T-cell (primary cell): ENCODE measurements around the gene CELF2. TPM values are rescaled to one million over a fixed set of nuclear protein-coding genes. Genes with fewer than 3 reads are reported as not detected.

Experiments used
- ATAC-seq, 4 experiments: fragments of 200-7000 bp in 3 of 4; fragments of 150-1000 bp in 1 of 4; cut with Tn5 transposase; replicated peaks in 1 of 4; 1 replicate in 3 of 4; 2 replicates in 1 of 4; pipeline ENCODE4 v1.10.0; 2021; ENCODE audit warnings: moderate library complexity in 3 of 4, mild to moderate bottlenecking in 2 of 4, moderate number of reproducible peaks in 1 of 4
- CTCF ChIA-PET, 2 donors: fragments of 300-600 bp; sonication (Branson Sonifier 250); formaldehyde crosslinking; loops; one replicate each; lab custom pipeline; 2022; ENCODE audit warnings: antibody characterized with exemption in 2 of 2; lab: Charles Lee
- POLR2A ChIA-PET, 2 donors: fragments of 300-600 bp; sonication (Branson Sonifier 250); formaldehyde crosslinking; loops; one replicate each; lab custom pipeline; 2022; ENCODE audit warnings: antibody characterized with exemption in 2 of 2; lab: Charles Lee
- DNase-seq, 35 experiments: peaks; one replicate each; pipeline versions ENCODE4 v3.0.0 to v3.0.0-alpha.2; 2013 to 2023
- H3K27ac ChIP-seq: one replicate; pipeline ENCODE4 v1.5.1; 2013; ENCODE audit warnings: low read length
- H3K27me3 ChIP-seq, 2 experiments: replicated peaks in 1 of 2; 1 replicate in 1 of 2; 2 replicates in 1 of 2; pipeline versions ENCODE4 v1.6.1 to v1.7.0; 2013; ENCODE audit warnings: low read length in 1 of 2, mixed read lengths in 1 of 2; ENCODE audit not compliant: control insufficient read depth in 2 of 2, insufficient read depth in 2 of 2; ENCODE audit errors: extremely low read depth in 1 of 2
- H3K36me3 ChIP-seq, 2 donors: 1 replicate in 1 of 2; 2 replicates in 1 of 2; pipeline versions ENCODE4 v1.6.1 to v1.7.0; 2013; ENCODE audit warnings: low read length in 1 of 2; ENCODE audit not compliant: control insufficient read depth in 2 of 2, insufficient read depth in 1 of 2; ENCODE audit errors: extremely low read depth in 1 of 2
- H3K4me1 ChIP-seq, 2 experiments: 1 replicate in 1 of 2; 2 replicates in 1 of 2; pipeline versions ENCODE4 v1.6.1 to v1.7.0; 2013; ENCODE audit warnings: low read length in 2 of 2, mixed read lengths in 1 of 2; ENCODE audit not compliant: insufficient read depth in 2 of 2, control insufficient read depth in 1 of 2; ENCODE audit errors: extremely low read depth in 1 of 2
- H3K4me3 ChIP-seq, 2 donors: 1 replicate in 1 of 2; 2 replicates in 1 of 2; pipeline versions ENCODE4 v1.5.1 to v1.7.0; 2013; ENCODE audit warnings: mild to moderate bottlenecking in 2 of 2, low read length in 1 of 2, moderate library complexity in 1 of 2; ENCODE audit not compliant: control insufficient read depth in 1 of 2; ENCODE audit errors: extremely low read depth in 1 of 2
- H3K9me3 ChIP-seq: 2 replicates; pipeline ENCODE4 v1.7.0; 2013
- H3K27ac Mint-ChIP-seq, 2 donors: one replicate each; pipeline ENCODE4 v1.8.0; 2020 to 2021; ENCODE audit warnings: mild to moderate bottlenecking in 2 of 2, mixed read lengths in 2 of 2
- H3K27me3 Mint-ChIP-seq, 2 donors: one replicate each; pipeline ENCODE4 v1.8.0; 2021 to 2022; ENCODE audit warnings: mixed read lengths in 2 of 2
- H3K36me3 Mint-ChIP-seq: one replicate; pipeline ENCODE4 v1.8.0; 2021; ENCODE audit warnings: mixed read lengths
- H3K4me1 Mint-ChIP-seq, 3 donors: one replicate each; pipeline ENCODE4 v1.8.0; 2020 to 2022; ENCODE audit warnings: mixed read lengths in 3 of 3, mild to moderate bottlenecking in 1 of 3
- H3K4me3 Mint-ChIP-seq, 3 donors: one replicate each; pipeline ENCODE4 v1.8.0; 2020 to 2022; ENCODE audit warnings: mild to moderate bottlenecking in 3 of 3, mixed read lengths in 3 of 3, moderate library complexity in 3 of 3
- H3K9me3 Mint-ChIP-seq, 3 donors: one replicate each; pipeline ENCODE4 v1.8.0; 2020 to 2022; ENCODE audit warnings: mixed read lengths in 3 of 3
- WGBS: methylation state at CpG from one replicate; pipeline ENCODE4 v1.1.5; 2013; ENCODE audit warnings: missing lambda C conversion rate; ENCODE audit not compliant: insufficient coverage; 5-methylcytosine and 5-hydroxymethylcytosine counted together
- total RNA-seq, 35 experiments: library from RNA in 6 of 35; stranded (reverse) in 6 of 35; fragments of 120-200 nt in 1 of 35; gene quantifications; one replicate each; pipeline versions ENCODE4 v1.2.1 to v1.2.4 and lab custom pipeline; 2013 to 2026

Gene CELF2
- total RNA-seq, 5 donors from 2014 or later (not counting 1 experiment from before 2014, with no cell fraction given): 149 to 225 (median 166) TPM

DNA sequence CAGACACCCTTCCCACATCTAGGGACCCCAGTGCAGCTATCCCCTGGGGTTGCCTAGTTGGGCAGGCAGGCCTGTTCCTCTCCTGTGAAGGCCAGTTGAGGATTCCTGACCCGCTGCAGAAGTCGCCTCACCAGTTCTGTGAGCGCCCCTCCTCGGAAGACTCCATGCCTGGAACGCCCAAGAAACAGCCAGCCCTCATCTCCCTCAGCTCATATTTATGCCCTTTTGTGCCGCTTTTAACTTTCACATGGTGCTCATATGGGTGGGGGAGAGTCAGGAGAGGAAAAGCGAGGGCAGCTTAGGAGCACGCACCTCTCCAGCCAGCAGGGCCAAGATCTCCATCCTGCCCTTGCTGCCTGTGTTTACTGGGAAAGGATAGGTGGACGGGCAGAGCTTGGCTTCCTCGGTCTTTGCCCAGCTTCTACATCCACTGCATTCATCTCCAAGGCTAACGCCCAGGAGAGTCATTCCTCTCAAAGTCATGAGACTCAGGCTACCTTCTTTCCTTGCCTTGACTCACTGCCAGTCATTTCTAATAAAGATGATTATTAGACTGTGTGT is 307.2 kb downstream of the CELF2 start:
- POLR2A ChIA-PET: interaction anchor here (0.5 to 0.6 kb wide), 3 partner anchors 76 to 261 kb away, joined by 4 to 15 read pairs (median 7); no protein-coding TSS in a partner anchor
- ATAC-seq (no peak), DNase-seq (no peak)
- WGBS: 100% methylated on average over 1 of the region's 11 CpGs
- Histone ChIP-seq H3K9me3 (no peaks in the 10 kb centered on the region), H3K4me3 (no peak overlapping the region), H3K36me3 (peaks cover 20 to 96% of the 10 kb centered on the region in 2 donors), H3K27me3 (no peaks in the 10 kb centered on the region), H3K4me1 (peaks cover 0 to 22% of the 10 kb centered on the region in 2 experiments), H3K27ac (no peak overlapping the region)
- Mint-ChIP-seq H3K9me3 (no peaks in the 10 kb centered on the region), H3K4me3 (no peak overlapping the region), H3K27me3 (no peaks in the 10 kb centered on the region), H3K36me3 (peaks cover 79% of the 10 kb centered on the region), H3K27ac (peak overlapping the region; percentile 39 to 53), H3K4me1 (peaks cover 33 to 55% (median 43%) of the 10 kb centered on the region in 3 donors)
- CTCF ChIA-PET: no interaction called here

GRCh38 chr10:11325817-11326216 is 308.1 kb downstream of the CELF2 start:
- no peak for DNase-seq
- Histone ChIP-seq H3K27ac (no peak overlapping the region), H3K36me3 (peaks cover 14 to 96% of the 10 kb centered on the region in 2 donors), H3K27me3 (no peaks in the 10 kb centered on the region), H3K9me3 (no peaks in the 10 kb centered on the region), H3K4me3 (no peak overlapping the region), H3K4me1 (peaks cover 0 to 12% of the 10 kb centered on the region in 2 experiments)
- ATAC-seq: no peak
- Mint-ChIP-seq H3K27ac (peak overlapping the region; percentile 35 to 37), H3K4me3 (no peak overlapping the region), H3K9me3 (no peaks in the 10 kb centered on the region), H3K27me3 (no peaks in the 10 kb centered on the region), H3K36me3 (peaks cover 76% of the 10 kb centered on the region), H3K4me1 (peaks cover 30 to 55% (median 43%) of the 10 kb centered on the region in 3 donors)
- CTCF ChIA-PET: interaction anchor here in 1 of 2 donors (0.7 kb wide), 1 partner anchor 16 kb away, joined by 3 read pairs; no protein-coding TSS in a partner anchor
- POLR2A ChIA-PET: interaction anchor here in 1 of 2 donors (0.5 kb wide), 1 partner anchor 177 kb away, joined by 4 read pairs; no protein-coding TSS in a partner anchor
- no CpG with 5 or more reads among the region's 2 CpGs for WGBS

DNA sequence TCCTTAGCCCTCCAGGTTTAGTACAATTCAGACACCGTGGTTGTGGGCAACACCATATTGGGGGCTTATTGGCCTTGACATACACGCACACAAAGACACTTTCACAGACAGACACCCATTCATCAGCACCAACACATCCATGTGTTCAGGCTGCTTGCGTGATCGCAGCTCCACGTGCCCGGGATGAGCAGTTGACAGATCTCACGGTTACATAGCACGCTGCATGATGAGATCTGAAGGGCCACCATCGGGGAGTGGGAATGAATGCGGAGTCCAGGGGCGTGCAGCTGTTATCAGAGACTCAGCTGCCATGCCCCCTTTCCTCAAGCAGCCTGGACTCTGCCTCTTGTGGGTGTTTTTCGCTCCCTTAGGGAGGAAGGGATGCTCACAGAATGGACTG is 308.6 kb downstream of the CELF2 start:
- DNase-seq (no peak), ATAC-seq (no peak)
- Mint-ChIP-seq H3K27me3 (no peaks in the 10 kb centered on the region), H3K4me1 (peaks cover 26 to 51% (median 39%) of the 10 kb centered on the region in 3 donors), H3K9me3 (no peaks in the 10 kb centered on the region), H3K36me3 (peaks cover 72% of the 10 kb centered on the region), H3K27ac (peak overlapping the region; percentile 66 to 77), H3K4me3 (no peak overlapping the region)
- Histone ChIP-seq H3K4me3 (no peak overlapping the region), H3K9me3 (no peaks in the 10 kb centered on the region), H3K4me1 (peaks cover 0 to 8% of the 10 kb centered on the region in 2 experiments), H3K36me3 (peaks cover 14 to 93% of the 10 kb centered on the region in 2 donors), H3K27ac (no peak overlapping the region), H3K27me3 (no peaks in the 10 kb centered on the region)
- ChIA-PET CTCF (interaction anchor here in 1 of 2 donors (0.7 kb wide), 1 partner anchor 17 kb away, joined by 3 read pairs; no protein-coding TSS in a partner anchor), POLR2A (interaction anchor here in 1 of 2 donors (0.6 kb wide), 1 partner anchor 323 kb away, joined by 3 read pairs; no protein-coding TSS in a partner anchor)
- WGBS: 100% methylated on average over 5 of the region's 12 CpGs

DNA sequence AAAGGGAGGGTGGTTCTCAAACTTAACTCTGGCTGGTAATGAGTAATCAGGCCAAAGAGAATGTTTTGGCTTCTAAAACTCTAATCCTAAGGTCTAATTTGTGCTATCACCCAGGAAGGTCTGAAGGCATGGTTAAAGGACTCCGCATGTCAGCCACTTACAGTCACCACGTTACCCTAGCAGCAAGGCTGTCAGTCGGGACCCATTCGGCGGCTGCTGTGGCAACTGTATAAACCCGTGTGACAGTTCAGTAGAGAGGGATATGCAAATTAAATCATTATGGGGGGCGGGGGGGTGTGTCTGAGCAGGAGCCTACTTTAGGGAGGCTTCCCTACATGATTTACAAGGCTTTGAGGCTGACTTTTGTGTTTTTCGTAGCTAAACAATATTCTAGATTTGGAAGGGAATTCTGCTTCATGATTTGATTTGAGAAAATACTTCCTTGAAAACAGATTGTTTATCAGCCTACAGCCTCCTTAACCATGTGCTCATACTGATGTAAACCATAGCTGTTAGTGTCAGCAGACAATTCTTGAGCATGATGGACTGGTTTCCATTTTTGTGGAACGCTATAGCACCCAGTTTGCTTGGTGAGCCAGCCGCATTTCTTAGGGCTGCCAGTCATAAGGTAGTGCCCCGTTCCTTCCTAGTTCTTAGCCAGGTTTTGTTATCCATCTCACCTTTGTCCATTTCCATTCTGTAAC is 309.4 kb downstream of the CELF2 start:
- H3K9me3 ChIP-seq: no peaks in the 10 kb centered on the region
- H3K27ac ChIP-seq: no peak overlapping the region
- H3K27me3 ChIP-seq: no peaks in the 10 kb centered on the region
- CTCF ChIA-PET: interaction anchor here in 1 of 2 donors (0.6 kb wide), 1 partner anchor 270 kb away, joined by 5 read pairs; no protein-coding TSS in a partner anchor
- no peak overlapping the region for H3K4me3 ChIP-seq
- POLR2A ChIA-PET: interaction anchor here in 1 of 2 donors (1.2 kb wide), 1 partner anchor 10 kb away, joined by 3 read pairs; no protein-coding TSS in a partner anchor
- peaks cover 25 to 50% (median 37%) of the 10 kb centered on the region in 3 donors for H3K4me1 Mint-ChIP-seq
- peaks cover 0 to 8% of the 10 kb centered on the region in 2 experiments for H3K4me1 ChIP-seq
- DNase-seq (no peak), ATAC-seq (no peak)
- H3K36me3 Mint-ChIP-seq: peaks cover 71% of the 10 kb centered on the region
- no peaks in the 10 kb centered on the region for H3K9me3 Mint-ChIP-seq
- no peak overlapping the region for H3K4me3 Mint-ChIP-seq
- H3K36me3 ChIP-seq: peaks cover 12 to 90% of the 10 kb centered on the region in 2 donors
- peak overlapping the region; percentile 66 to 77 for H3K27ac Mint-ChIP-seq
- H3K27me3 Mint-ChIP-seq: no peaks in the 10 kb centered on the region
- 92% methylated on average over 8 of the region's 11 CpGs for WGBS

- H3K9me3 ChIP-seq: no peaks in the 10 kb centered on the region
- H3K27ac Mint-ChIP-seq: peak overlapping the region; percentile 39 to 84
- H3K36me3 Mint-ChIP-seq: peaks cover 73% of the 10 kb centered on the region
- no peaks in the 10 kb centered on the region for H3K9me3 Mint-ChIP-seq
- no peak for DNase-seq
- peak in 2 of 4 experiments; percentile 12 to 23 for ATAC-seq
- H3K4me3 Mint-ChIP-seq: no peak overlapping the region
- H3K4me1 Mint-ChIP-seq: peaks cover 31 to 60% (median 48%) of the 10 kb centered on the region in 3 donors
- no peaks in the 10 kb centered on the region for H3K27me3 ChIP-seq
- WGBS: 90% methylated on average over 7 of the region's 17 CpGs
- peaks cover 0 to 11% of the 10 kb centered on the region in 2 experiments for H3K4me1 ChIP-seq
- H3K27ac ChIP-seq: no peak overlapping the region
- no peak overlapping the region for H3K4me3 ChIP-seq
- ChIA-PET POLR2A (interaction anchor here (0.6 to 1.2 kb wide), 4 partner anchors 9 to 238 kb away, joined by 3 to 9 read pairs (median 5); no protein-coding TSS in a partner anchor), CTCF (interaction anchor here in 1 of 2 donors (0.5 kb wide), 1 partner anchor 20 kb away, joined by 3 read pairs; no protein-coding TSS in a partner anchor)
- no peaks in the 10 kb centered on the region for H3K27me3 Mint-ChIP-seq
- H3K36me3 ChIP-seq: peaks cover 12 to 90% of the 10 kb centered on the region in 2 donors
These were observed 310.8 kb downstream of the CELF2 start for GRCh38 chr10:11328264-11329061.
